Mesenchymal stem cell (in vitro differentiated cells and primary cell): ENCODE measurements around the gene CIRBP.
A peak's percentile ranks its signal among the peaks of the same experiment; 100 is the strongest.

Source experiments
- DNase-seq: peaks from one replicate; pipeline ENCODE4 v3.0.0-alpha.2; 2013
- H2AFZ ChIP-seq: one replicate; pipeline ENCODE4 v1.6.1; 2013; ENCODE audit warnings: low read depth, mild to moderate bottlenecking, control low read depth, inconsistent platforms, low read length, moderate library complexity
- H2AK5ac ChIP-seq: 2 replicates; pipeline ENCODE4 v1.6.1; 2013; ENCODE audit warnings: low read length, moderate library complexity, mild to moderate bottlenecking, inconsistent platforms; ENCODE audit not compliant: severe bottlenecking
- H2BK120ac ChIP-seq: one replicate; pipeline ENCODE4 v1.6.1; 2013; ENCODE audit warnings: low read depth, mild to moderate bottlenecking, inconsistent platforms, low read length, moderate library complexity
- H2BK12ac ChIP-seq, 2 experiments: one replicate each; pipeline ENCODE4 v1.6.1; 2013; ENCODE audit warnings: inconsistent platforms in 2 of 2, low read length in 2 of 2, mild to moderate bottlenecking in 2 of 2, moderate library complexity in 2 of 2, control low read depth in 1 of 2
- H2BK15ac ChIP-seq: one replicate; pipeline ENCODE4 v1.6.1; 2013; ENCODE audit warnings: mild to moderate bottlenecking, low read depth, inconsistent platforms; ENCODE audit not compliant: poor library complexity, severe bottlenecking
- H2BK5ac ChIP-seq: 2 replicates; pipeline ENCODE4 v1.6.1; 2013; ENCODE audit warnings: low read depth, mild to moderate bottlenecking, low read length, control low read depth, inconsistent platforms; ENCODE audit not compliant: poor library complexity, severe bottlenecking
- H3K14ac ChIP-seq, 2 experiments: one replicate each; pipeline ENCODE4 v1.6.1; 2013; ENCODE audit warnings: inconsistent platforms in 2 of 2, low read length in 2 of 2, control low read depth in 1 of 2, mild to moderate bottlenecking in 1 of 2, moderate library complexity in 1 of 2
- H3K18ac ChIP-seq, 2 experiments: one replicate each; pipeline ENCODE4 v1.6.1; 2013; ENCODE audit warnings: inconsistent platforms in 2 of 2, low read length in 2 of 2, control low read depth in 1 of 2, low read depth in 1 of 2, mild to moderate bottlenecking in 1 of 2
- H3K23ac ChIP-seq, 2 experiments: one replicate each; pipeline ENCODE4 v1.6.1; 2013; ENCODE audit warnings: inconsistent platforms in 2 of 2, low read length in 2 of 2, mild to moderate bottlenecking in 2 of 2, moderate library complexity in 2 of 2, control low read depth in 1 of 2
- H3K27ac ChIP-seq: 2 replicates; pipeline ENCODE4 v1.5.1; 2013; ENCODE audit warnings: mild to moderate bottlenecking, moderate library complexity, low read length, control low read depth, inconsistent platforms; ENCODE audit not compliant: poor library complexity, severe bottlenecking
- H3K27me3 ChIP-seq, 2 experiments: 2 replicates each; pipeline versions ENCODE4 v1.6.1 to v1.7.0; 2013; ENCODE audit warnings: low read length in 2 of 2, mild to moderate bottlenecking in 2 of 2, moderate library complexity in 2 of 2, control low read depth in 1 of 2, inconsistent platforms in 1 of 2; ENCODE audit not compliant: control insufficient read depth in 1 of 2, insufficient read depth in 1 of 2
- H3K36me3 ChIP-seq, 2 experiments: 2 replicates each; pipeline versions ENCODE4 v1.6.1 to v1.7.0; 2013; ENCODE audit warnings: low read length in 2 of 2, control low read depth in 1 of 2, inconsistent platforms in 1 of 2, low read depth in 1 of 2, mild to moderate bottlenecking in 1 of 2; ENCODE audit not compliant: insufficient read depth in 2 of 2, control insufficient read depth in 1 of 2
- H3K4ac ChIP-seq, 2 experiments: one replicate each; pipeline ENCODE4 v1.6.1; 2013; ENCODE audit warnings: inconsistent platforms in 2 of 2, low read length in 2 of 2, mild to moderate bottlenecking in 2 of 2, moderate library complexity in 2 of 2, control low read depth in 1 of 2, low read depth in 1 of 2
- H3K4me1 ChIP-seq: 2 replicates; pipeline ENCODE4 v1.6.1; 2013; ENCODE audit warnings: low read depth, low read length, control low read depth; ENCODE audit not compliant: control insufficient read depth, insufficient read depth
- H3K4me2 ChIP-seq: 2 replicates; pipeline ENCODE4 v1.6.1; 2013; ENCODE audit warnings: low read length, mild to moderate bottlenecking, inconsistent platforms; ENCODE audit not compliant: poor library complexity, severe bottlenecking
- H3K4me3 ChIP-seq, 2 experiments: 2 replicates each; pipeline versions ENCODE4 v1.5.1 to v1.7.0; 2013; ENCODE audit warnings: low read length in 2 of 2, mild to moderate bottlenecking in 2 of 2, control low read depth in 1 of 2, low read depth in 1 of 2; ENCODE audit not compliant: insufficient read depth in 1 of 2
- H3K79me1 ChIP-seq: replicated peaks from 2 replicates; pipeline ENCODE4 v1.6.1; 2013; ENCODE audit warnings: mild to moderate bottlenecking, control low read depth, low read length, inconsistent platforms; ENCODE audit not compliant: poor library complexity, severe bottlenecking
- H3K9ac ChIP-seq: 2 replicates; pipeline ENCODE4 v1.7.0; 2013; ENCODE audit warnings: mild to moderate bottlenecking, low read length, moderate library complexity
- H3K9me3 ChIP-seq: 2 replicates; pipeline ENCODE4 v1.7.0; 2013; ENCODE audit warnings: mild to moderate bottlenecking, low read length; ENCODE audit not compliant: control insufficient read depth
- H4K8ac ChIP-seq: one replicate; pipeline ENCODE4 v1.6.1; 2013; ENCODE audit warnings: inconsistent platforms, mild to moderate bottlenecking, low read length, moderate library complexity
- H4K91ac ChIP-seq: one replicate; pipeline ENCODE4 v1.6.1; 2013; ENCODE audit warnings: mild to moderate bottlenecking, low read length, inconsistent platforms
- WGBS: methylation state at CpG from one replicate; pipeline ENCODE4 v1.1.7; 2013; ENCODE audit warnings: mixed read lengths; 5-methylcytosine and 5-hydroxymethylcytosine counted together

Gene CIRBP

GRCh38 chr19:1286487-1287353 lies 17.6 kb downstream of the CIRBP start:
- no peak overlapping the region for H2BK5ac ChIP-seq
- no peak overlapping the region for H3K18ac ChIP-seq
- no peak for DNase-seq
- H3K27me3 ChIP-seq, result peaks cover 45 to 82% of the 10 kb centered on the region in 2 experiments
- no peak overlapping the region for H3K9ac ChIP-seq
- no peaks in the 10 kb centered on the region for H3K36me3 ChIP-seq
- H4K8ac ChIP-seq, result no peak overlapping the region
- no peaks in the 10 kb centered on the region for H3K79me1 ChIP-seq
- H3K23ac ChIP-seq, result no peak overlapping the region
- no peaks in the 10 kb centered on the region for H3K9me3 ChIP-seq
- 65% methylated on average over 38 of the region's 38 CpGs for WGBS
- no peak overlapping the region for H3K27ac ChIP-seq
- no peak overlapping the region for H3K4ac ChIP-seq
- peaks cover 18% of the 10 kb centered on the region for H3K4me1 ChIP-seq
- H3K14ac ChIP-seq, result no peak overlapping the region
- no peak overlapping the region for H4K91ac ChIP-seq
- H2AK5ac ChIP-seq, result no peak overlapping the region
- H2BK120ac ChIP-seq, result no peak overlapping the region
- H2BK15ac ChIP-seq, result no peak overlapping the region
- H2AFZ ChIP-seq, result no peak overlapping the region
- H3K4me2 ChIP-seq, result no peak overlapping the region
- H2BK12ac ChIP-seq, result no peak overlapping the region
- no peak overlapping the region for H3K4me3 ChIP-seq

DNA sequence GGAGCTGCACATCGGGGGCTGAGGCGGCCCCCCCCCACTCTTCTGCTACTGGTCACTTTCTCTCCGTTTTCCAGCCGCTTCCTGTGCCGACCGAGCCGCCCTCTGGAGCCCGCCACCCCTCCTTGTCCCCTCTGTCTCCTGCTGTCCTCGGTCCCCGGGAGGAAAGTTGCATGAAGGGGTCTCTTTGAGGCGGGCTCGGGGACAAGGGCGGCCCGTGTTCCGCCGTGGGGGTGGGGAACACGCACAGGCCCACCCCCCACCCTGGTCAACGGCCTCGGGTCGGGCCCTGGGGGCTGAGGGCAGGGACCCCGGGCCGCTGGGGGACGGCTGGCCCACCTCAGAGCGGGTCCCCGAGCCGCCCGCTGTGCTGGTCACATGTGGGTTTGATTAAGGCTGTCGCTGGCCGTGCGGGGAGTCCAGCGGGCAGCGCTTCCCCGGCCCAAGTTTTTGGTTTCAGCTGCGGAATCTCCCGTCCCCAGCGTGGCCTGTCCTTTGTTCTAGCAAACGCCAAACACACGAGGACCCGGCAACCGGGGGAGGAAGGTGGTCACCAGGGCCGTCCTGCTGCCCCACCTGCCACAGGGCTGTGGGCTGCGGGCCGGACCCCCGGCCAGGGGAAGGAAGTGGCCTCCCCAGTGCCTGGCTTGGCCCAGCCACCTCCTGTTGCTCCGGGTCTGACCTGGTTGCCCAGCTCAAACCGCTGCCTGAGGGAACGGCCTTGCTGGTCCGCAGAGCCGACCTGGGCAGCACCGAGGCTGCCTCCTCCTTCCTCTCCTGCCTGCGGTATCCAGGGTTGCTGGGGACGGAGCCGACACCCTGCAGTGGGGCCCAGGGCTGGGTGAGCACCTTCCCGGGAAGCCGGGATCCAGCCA lies 18.5 kb downstream of the CIRBP start:
- H3K18ac ChIP-seq, result no peak overlapping the region
- no peak overlapping the region for H3K4ac ChIP-seq
- H3K27ac ChIP-seq, result no peak overlapping the region
- no peak overlapping the region for H3K4me3 ChIP-seq
- no peaks in the 10 kb centered on the region for H3K79me1 ChIP-seq
- no peak overlapping the region for H2BK5ac ChIP-seq
- WGBS, result 78% methylated on average over 55 of the region's 55 CpGs
- H4K8ac ChIP-seq, result no peak overlapping the region
- no peaks in the 10 kb centered on the region for H3K9me3 ChIP-seq
- peaks cover 53 to 90% of the 10 kb centered on the region in 2 experiments for H3K27me3 ChIP-seq
- H3K9ac ChIP-seq, result no peak overlapping the region
- H3K14ac ChIP-seq, result no peak overlapping the region
- no peak overlapping the region for H2AK5ac ChIP-seq
- no peak overlapping the region for H4K91ac ChIP-seq
- no peaks in the 10 kb centered on the region for H3K36me3 ChIP-seq
- no peak overlapping the region for H3K4me2 ChIP-seq
- H2BK15ac ChIP-seq, result no peak overlapping the region
- H3K23ac ChIP-seq, result no peak overlapping the region
- no peak for DNase-seq
- no peak overlapping the region for H2BK12ac ChIP-seq
- no peak overlapping the region for H2BK120ac ChIP-seq
- H3K4me1 ChIP-seq, result peaks cover 19% of the 10 kb centered on the region
- H2AFZ ChIP-seq, result no peak overlapping the region

- Histone ChIP-seq H2AK5ac (no peak overlapping the region), H3K4me3 (peak overlapping the region in 1 of 2 experiments; percentile 26), H2BK5ac (no peak overlapping the region), H4K8ac (no peak overlapping the region), H2AFZ (no peak overlapping the region), H3K4me2 (no peak overlapping the region), H2BK120ac (no peak overlapping the region), H3K79me1 (no peaks in the 10 kb centered on the region), H2BK15ac (no peak overlapping the region), H3K4me1 (peaks cover 19% of the 10 kb centered on the region), H4K91ac (no peak overlapping the region), H2BK12ac (no peak overlapping the region), H3K36me3 (no peaks in the 10 kb centered on the region), H3K18ac (no peak overlapping the region), H3K27me3 (peaks cover 60 to 91% of the 10 kb centered on the region in 2 experiments), H3K9ac (no peak overlapping the region), H3K27ac (no peak overlapping the region), H3K14ac (no peak overlapping the region), H3K23ac (no peak overlapping the region), H3K4ac (no peak overlapping the region), H3K9me3 (no peaks in the 10 kb centered on the region)
- no peak for DNase-seq
- WGBS, result 90% methylated on average over 18 of the region's 18 CpGs
Measured at GRCh38 chr19:1288226-1288612, 19.1 kb downstream of the CIRBP start.
